Stimulated activated effector memory CD8-positive, alpha-beta T cell treated with anti-CD3 and anti-CD28 coated beads, Interleukin-12 subunit alpha, Interleukin-12 subunit beta, amount 100 ng/mL, for 72 hours (primary cell): ENCODE measurements around the gene C19orf47.
"Not testable (repeated sequence)": the region's sequence is repeated elsewhere in the genome, so short reads cannot be mapped to it uniquely, and the experiment has no call there.

ENCODE experiments used
- ATAC-seq: fragments of 150-1000 bp; cut with Tn5 transposase; 2 replicates; pipeline ENCODE4 v1.10.0; 2021
- DNase-seq, 2 donors: peaks; one replicate each; pipeline ENCODE4 v3.0.0; 2021 to 2022; ENCODE audit warnings: low spot score in 2 of 2
- H3K27ac Mint-ChIP-seq: one replicate; pipeline ENCODE4 v1.8.0; 2022; ENCODE audit warnings: mild to moderate bottlenecking, mixed read lengths
- H3K36me3 Mint-ChIP-seq: one replicate; pipeline ENCODE4 v1.8.0; 2022; ENCODE audit warnings: mild to moderate bottlenecking, mixed read lengths
- H3K4me1 Mint-ChIP-seq: one replicate; pipeline ENCODE4 v1.8.0; 2022; ENCODE audit warnings: mixed read lengths
- H3K4me3 Mint-ChIP-seq: one replicate; pipeline ENCODE4 v1.8.0; 2022; ENCODE audit warnings: mild to moderate bottlenecking, mixed read lengths
- H3K9me3 Mint-ChIP-seq: one replicate; pipeline ENCODE4 v1.8.0; 2022; ENCODE audit warnings: mixed read lengths

The C19orf47 gene

DNA sequence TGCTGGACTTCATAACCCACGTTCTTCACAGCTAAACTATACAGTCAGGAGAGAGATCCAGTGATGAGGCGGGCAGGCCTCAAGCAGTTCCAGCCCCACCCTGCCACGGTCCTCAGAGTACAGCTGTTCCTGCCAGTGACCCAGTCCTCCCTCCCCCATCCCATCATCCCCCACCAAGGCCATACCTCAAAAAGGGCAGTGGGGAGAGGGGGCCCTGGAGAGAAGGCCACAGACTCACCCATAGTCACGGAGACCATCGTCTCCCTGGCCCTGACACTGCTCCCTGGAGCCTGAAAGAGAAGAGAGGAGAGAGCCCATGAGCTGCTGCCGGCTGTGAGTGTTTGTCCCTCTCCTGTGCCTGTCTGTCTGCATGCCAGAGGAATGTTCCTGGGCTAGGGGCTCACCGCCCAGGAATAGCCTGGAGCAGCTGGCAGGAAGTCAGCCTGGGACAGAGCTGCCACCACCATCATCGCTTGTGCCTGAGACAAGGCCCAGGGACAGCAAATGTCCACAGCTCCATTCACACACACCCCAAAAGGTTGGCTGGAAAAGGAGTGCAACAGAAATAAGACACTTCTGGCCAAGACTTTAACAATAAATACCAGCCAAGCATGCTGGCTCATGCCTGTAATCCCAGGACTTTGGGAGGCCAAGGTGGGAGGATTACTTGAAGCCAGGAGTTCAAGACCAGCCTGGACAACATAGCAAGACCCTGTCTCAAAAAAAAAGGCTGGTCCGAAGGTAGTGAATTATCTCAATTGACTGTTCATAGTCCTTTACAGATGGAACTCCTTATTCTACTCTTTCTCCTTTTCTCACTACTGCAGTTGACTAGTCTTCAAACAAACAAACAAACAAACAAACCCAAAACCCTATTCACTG lies 6.4 kb downstream of the C19orf47 start:
- DNase-seq = no peak
- Mint-ChIP-seq H3K27ac (peak overlapping the region; percentile 7), H3K4me1 (peaks cover 27% of the 10 kb centered on the region)

DNA sequence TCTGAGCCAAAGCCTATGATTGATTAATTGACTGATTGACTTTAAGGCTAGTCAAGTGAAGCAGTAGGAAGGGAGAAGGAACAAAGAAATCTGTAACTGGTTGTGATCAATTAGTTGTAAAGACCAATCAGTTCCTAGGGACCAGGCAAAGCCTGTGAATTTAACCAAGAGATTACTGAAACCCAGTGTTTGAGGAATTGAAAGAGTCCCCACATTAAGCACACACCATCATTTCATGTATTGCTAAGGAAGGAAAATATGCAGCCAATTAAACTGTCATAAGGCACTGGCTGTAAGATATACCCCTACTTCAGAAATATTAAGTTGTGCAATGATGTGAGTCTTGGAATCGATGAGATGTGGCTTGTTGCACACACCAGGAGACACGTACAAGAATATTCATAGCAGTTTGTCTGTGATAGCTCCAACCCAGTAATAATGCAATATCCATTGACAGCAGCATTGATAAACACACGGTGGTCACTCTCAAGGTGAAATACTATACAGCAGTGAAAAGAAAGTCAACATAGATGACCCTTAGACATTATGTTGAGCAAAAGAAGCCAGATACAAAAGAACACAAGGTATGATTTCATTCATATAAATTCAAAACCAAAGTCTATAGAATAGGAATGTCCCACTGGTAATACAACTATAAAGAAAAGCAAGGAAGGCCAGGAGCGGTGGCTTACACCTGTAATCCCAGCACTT lies 9.0 kb downstream of the C19orf47 start:
- no peak for ATAC-seq

More for the DNA sequence above, 6.4 kb downstream of the C19orf47 start:
- Mint-ChIP-seq H3K36me3 (peaks cover 29% of the 10 kb centered on the region), H3K4me3 (no peak overlapping the region), H3K9me3 (no peaks in the 10 kb centered on the region)
- no peak for ATAC-seq

DNA sequence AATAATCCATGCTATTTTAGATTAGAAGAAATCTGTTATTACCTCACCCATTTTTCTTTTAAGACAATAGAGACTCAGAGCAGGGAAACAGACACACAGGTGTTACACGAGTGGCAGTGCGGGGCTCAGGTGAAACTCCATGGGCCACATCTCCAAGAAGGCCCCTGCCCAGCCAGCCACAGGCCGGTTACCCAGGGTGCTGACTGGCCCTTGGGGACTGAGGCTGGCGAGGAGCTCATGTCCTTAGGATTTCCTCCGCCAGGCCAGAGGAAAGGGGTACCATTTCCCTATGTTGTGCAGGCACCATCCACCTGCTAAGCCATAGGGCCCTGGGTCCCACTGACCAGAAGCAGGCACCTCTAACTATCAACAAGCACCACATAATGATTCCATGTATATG lies 10.6 kb downstream of the C19orf47 start:
- DNase-seq = no peak
- no peak overlapping the region for H3K4me3 Mint-ChIP-seq
- no peak for ATAC-seq
- H3K9me3 Mint-ChIP-seq = no peaks in the 10 kb centered on the region
- peaks cover 67% of the 10 kb centered on the region for H3K36me3 Mint-ChIP-seq
- no peak overlapping the region for H3K27ac Mint-ChIP-seq
- H3K4me1 Mint-ChIP-seq = peaks cover 10% of the 10 kb centered on the region

More for the DNA sequence above, 9.0 kb downstream of the C19orf47 start:
- Mint-ChIP-seq H3K4me3 (no peak overlapping the region), H3K27ac (no peak overlapping the region), H3K36me3 (peaks cover 51% of the 10 kb centered on the region), H3K4me1 (peaks cover 17% of the 10 kb centered on the region), H3K9me3 (no peaks in the 10 kb centered on the region)
- DNase-seq = no peak

DNA sequence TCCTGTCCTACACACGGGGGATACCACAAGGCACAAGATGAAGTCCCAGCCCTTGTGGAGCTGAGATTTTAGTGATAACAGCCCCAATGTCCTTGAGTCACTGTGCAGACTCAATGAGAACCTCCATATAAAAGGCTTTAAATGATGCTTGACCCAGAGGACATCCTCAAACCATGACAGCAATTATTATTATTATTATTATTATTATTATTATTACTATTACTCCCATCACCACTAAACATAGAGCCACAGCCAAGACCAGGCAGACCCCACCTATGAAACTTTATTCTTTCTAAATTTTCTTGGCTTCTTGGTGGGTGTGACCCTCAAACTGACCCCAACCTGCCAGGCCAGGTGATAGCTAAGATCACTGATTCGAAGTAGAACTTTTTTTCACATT lies 11.1 kb downstream of the C19orf47 start:
- Mint-ChIP-seq H3K4me1 (peaks cover 5% of the 10 kb centered on the region), H3K36me3 (peaks cover 72% of the 10 kb centered on the region), H3K27ac (no peak overlapping the region), H3K4me3 (no peak overlapping the region), H3K9me3 (no peaks in the 10 kb centered on the region)
- ATAC-seq (no peak), DNase-seq (no peak)

DNA sequence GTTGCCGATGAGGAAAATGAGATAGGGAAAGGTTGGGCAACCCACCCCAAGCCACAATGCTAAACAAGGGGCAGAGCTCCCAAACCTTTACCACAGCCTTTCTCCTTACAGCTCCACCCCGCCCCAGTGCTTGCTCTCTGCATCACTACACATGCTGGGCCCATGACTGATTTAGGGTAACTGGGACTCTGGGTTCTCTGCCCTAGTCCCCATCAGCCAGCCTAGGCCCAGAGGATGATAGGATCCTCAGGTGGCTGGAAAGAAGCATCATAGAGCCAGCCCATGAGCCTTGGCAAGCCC lies 11.6 kb downstream of the C19orf47 start:
- H3K36me3 Mint-ChIP-seq = peaks cover 77% of the 10 kb centered on the region
- H3K27ac Mint-ChIP-seq = no peak overlapping the region
- no peaks in the 10 kb centered on the region for H3K9me3 Mint-ChIP-seq
- no peak overlapping the region for H3K4me3 Mint-ChIP-seq
- H3K4me1 Mint-ChIP-seq = peaks cover 2% of the 10 kb centered on the region
- no peak for ATAC-seq
- no peak for DNase-seq

DNA sequence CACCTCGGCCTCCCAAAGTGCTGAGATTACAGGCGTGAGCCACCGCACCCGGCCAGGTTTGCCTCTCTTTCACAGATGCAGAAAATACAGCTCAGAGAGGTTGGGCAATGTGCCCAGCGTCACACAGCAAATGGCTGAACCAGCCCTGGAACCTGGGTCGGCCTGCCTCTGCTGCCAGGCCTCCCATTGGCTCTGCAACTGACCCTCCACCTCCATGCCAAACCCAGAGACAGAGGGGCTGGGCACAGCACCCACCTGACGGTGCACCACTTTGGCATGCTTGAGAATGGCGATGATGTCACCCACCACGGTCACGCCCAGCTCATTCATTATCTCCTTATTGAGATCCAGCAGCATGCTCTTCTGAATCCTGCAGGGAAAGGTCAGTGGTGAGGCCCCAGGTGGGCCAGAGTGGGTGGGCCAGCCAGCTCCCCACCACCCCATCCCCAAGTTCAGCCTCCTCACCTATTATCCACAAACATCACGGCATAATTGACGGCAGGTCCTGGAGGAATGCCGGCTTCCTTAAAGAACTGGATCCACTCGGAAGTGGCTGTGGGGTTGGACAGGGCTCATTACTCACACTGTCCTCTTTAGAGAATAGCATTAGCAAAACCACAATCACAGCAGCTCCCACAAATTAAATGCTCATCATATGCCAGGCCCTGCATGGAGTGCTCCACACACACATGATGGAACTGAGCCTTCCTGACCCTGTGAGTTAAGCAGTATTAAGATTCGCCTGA lies 12.2 kb downstream of the C19orf47 start:
- no peaks in the 10 kb centered on the region for H3K4me1 Mint-ChIP-seq
- no peak for DNase-seq
- ATAC-seq = no peak
- H3K9me3 Mint-ChIP-seq = no peaks in the 10 kb centered on the region
- H3K27ac Mint-ChIP-seq = no peak overlapping the region
- H3K36me3 Mint-ChIP-seq = peaks cover 82% of the 10 kb centered on the region
- H3K4me3 Mint-ChIP-seq = no peak overlapping the region

DNA sequence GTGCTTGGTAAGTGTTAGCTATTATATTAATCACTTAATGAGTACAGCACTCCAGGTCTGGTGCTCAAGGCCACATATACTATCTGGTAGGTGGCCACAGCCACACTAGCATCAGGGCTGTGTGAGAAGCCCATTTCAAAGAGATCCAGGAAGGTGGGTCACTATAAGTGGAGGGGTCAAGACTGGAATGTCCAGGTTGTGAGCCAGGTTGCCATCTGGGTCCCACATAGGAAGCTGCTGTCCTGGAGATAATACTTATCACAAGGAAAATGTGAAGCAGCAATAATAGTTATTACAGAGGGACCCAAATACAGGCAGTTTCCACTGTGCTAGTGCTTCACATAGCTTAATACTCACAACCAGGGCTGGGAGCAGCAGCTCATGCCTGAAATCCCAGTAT lies 13.1 kb downstream of the C19orf47 start:
- DNase-seq (no peak), ATAC-seq (no peak)
- Mint-ChIP-seq H3K4me1 (no peaks in the 10 kb centered on the region), H3K4me3 (no peak overlapping the region), H3K9me3 (no peaks in the 10 kb centered on the region), H3K27ac (no peak overlapping the region), H3K36me3 (peaks cover 82% of the 10 kb centered on the region)

DNA sequence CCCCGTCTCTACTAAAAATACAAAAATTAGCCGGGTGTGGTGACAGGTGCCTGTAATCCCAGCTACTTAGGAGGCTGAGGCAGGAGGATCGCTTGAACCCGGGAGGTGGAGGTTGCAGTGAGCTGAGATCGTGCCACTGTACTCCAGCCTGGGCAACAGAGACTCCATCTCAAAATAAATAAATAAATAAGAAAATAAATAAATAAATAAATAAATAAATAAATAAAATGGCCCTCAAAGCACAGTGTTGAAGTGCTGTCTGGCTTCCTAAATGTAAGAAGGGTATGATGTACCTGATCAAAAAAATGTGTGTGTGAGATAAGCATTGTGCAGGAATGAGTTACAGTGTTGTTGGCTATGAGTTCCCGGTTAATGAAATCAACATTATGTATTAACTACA lies 15.1 kb downstream of the C19orf47 start:
- not testable (repeated sequence) for H3K9me3 Mint-ChIP-seq, ATAC-seq, H3K4me1 Mint-ChIP-seq, H3K4me3 Mint-ChIP-seq, H3K27ac Mint-ChIP-seq, DNase-seq
- peaks cover 83% of the 10 kb centered on the region for H3K36me3 Mint-ChIP-seq

DNA sequence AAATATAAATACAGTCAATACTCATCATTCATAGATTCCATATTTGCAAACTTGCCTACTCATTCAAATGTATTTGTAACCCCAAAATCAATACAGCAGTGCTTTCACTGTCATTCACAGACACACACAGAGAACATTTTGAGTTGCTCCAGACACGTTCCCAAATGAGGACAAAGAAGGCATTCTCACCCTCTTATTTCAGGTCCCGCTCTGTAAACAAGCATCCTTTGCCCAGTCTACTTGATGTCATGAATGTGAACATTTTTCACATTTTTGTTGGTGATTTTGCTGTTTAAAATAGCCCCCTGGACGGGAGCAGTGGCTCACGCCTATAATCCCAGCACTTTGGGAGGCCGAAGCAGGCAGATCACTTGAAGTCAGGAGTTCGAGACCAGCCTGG lies 15.5 kb downstream of the C19orf47 start:
- Mint-ChIP-seq H3K4me3 (no peak overlapping the region), H3K27ac (no peak overlapping the region), H3K9me3 (no peaks in the 10 kb centered on the region), H3K36me3 (peaks cover 87% of the 10 kb centered on the region), H3K4me1 (no peaks in the 10 kb centered on the region)
- ATAC-seq (no peak), DNase-seq (no peak)

DNA sequence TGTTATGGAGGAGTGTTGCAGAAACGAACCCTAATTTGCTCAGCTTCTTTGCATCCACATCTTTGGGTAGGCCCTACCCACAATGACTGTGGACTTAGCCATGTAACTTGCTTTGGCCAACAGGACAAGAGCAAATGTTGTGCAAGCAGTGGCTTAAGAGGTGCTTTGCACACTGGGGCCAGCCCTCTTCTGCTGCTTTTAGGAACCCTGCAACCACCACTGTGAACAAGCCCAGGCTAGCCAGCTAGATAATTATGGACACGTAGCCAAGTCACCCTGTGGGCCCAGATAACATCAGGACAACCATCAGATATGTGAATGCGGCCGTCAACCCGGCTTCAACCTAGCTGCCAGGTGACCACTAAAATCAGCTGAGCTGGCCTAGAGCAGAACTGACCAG lies 17.1 kb downstream of the C19orf47 start:
- H3K27ac Mint-ChIP-seq = no peak overlapping the region
- H3K9me3 Mint-ChIP-seq = no peaks in the 10 kb centered on the region
- H3K36me3 Mint-ChIP-seq = peaks cover 100% of the 10 kb centered on the region
- ATAC-seq (no peak), DNase-seq (no peak)
- no peaks in the 10 kb centered on the region for H3K4me1 Mint-ChIP-seq
- H3K4me3 Mint-ChIP-seq = no peak overlapping the region

DNA sequence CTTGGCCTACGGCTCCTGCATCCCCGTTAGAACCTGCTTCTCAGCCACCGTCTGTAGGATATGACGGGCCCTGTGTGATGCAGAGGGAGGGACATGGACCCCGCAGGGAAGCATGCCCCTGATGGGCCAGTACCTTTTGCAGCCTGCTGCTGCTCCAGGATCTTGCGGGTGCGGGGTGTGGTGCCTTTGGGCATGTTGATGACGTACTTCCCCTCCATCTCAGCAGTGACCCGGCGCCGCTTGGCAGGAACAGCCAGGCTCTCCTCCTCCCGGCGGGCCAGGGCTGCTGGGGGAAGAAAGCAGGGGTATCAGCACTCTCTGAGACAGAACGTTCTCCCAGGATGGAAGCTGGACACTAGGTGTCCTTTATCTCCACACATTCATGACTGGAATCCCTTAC lies 22.0 kb downstream of the C19orf47 start:
- Mint-ChIP-seq H3K9me3 (no peaks in the 10 kb centered on the region), H3K4me1 (no peaks in the 10 kb centered on the region), H3K27ac (no peak overlapping the region), H3K36me3 (peaks cover 90% of the 10 kb centered on the region), H3K4me3 (no peak overlapping the region)
- DNase-seq (no peak), ATAC-seq (no peak)

DNA sequence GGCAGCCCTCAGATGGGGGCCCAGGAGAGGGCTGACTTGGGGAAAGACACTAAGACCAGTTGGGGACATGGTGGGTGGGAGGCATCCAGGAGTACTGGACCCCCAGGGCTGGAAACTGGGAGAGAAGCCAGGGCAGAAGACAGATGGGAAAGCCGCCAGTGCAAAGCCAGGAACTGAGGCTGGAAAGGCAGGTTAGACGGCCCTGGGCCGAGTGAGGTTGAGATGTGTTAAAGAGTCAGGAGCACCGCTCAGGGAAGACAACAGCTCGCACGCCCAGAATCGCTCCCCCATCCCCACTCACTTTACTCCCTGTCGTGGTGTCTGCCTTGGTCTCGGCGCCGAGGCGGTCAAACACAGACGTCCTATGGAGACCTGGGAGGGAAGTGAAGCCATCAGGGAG lies 24.5 kb downstream of the C19orf47 start:
- Mint-ChIP-seq H3K9me3 (no peaks in the 10 kb centered on the region), H3K36me3 (peaks cover 82% of the 10 kb centered on the region)
- ATAC-seq = no peak

DNA sequence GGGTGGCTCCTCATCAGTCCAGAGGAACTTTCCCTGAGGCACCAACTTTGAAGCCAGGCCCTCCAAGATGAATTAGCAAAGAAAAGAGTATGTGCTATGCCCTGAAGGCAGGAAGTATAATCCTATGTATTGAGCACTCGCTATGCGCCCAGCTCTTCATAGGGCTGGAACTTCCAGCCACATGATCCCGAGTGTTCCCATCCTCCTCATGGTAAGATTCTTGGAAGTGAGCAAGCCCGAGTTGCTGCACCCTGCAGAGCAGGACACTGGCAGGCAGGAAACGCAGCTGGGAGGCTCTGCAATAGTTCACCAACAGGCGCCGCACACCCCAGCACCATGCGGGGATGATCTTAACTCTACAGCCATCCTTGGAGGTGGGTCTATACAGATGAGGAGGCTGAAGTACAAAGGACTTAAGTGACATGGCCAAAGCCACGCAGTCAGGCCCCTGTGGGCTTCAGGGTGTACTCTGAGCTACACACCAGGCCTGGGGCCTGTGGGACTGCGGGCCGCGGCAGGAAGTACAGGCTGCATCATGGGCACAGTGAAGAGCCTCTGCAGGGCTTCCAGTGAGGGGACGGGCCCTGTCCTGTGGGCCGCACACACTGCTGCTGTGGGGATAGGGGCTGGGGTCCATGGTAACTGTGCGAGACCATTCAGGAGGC lies 25.1 kb downstream of the C19orf47 start:
- Mint-ChIP-seq H3K36me3 (peaks cover 75% of the 10 kb centered on the region), H3K27ac (no peak overlapping the region), H3K4me3 (no peak overlapping the region), H3K4me1 (peaks cover 10% of the 10 kb centered on the region), H3K9me3 (no peaks in the 10 kb centered on the region)
- ATAC-seq = peak; percentile 23
- DNase-seq = no peak

More for the DNA sequence above, 24.5 kb downstream of the C19orf47 start:
- no peak for DNase-seq
- H3K4me1 Mint-ChIP-seq = peaks cover 10% of the 10 kb centered on the region
- H3K4me3 Mint-ChIP-seq = no peak overlapping the region
- no peak overlapping the region for H3K27ac Mint-ChIP-seq

DNA sequence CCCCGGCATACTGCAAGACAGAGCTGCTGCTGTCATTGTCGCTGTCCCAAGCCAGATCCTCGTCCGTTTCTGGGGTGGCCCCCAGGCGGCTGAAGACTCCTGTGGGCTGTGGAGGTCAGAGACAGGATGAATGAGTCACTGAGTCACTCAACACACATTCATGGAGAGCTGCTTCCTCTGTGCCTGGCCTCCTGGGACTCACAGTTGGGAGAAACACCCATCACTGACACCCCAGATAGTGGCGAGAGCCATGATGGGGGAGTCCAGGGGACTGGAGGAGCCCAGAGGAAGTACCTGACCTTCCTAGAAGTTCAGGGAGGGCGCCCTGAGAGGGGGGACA lies 26.0 kb downstream of the C19orf47 start:
- no peak overlapping the region for H3K27ac Mint-ChIP-seq
- peaks cover 10% of the 10 kb centered on the region for H3K4me1 Mint-ChIP-seq
- ATAC-seq (no peak), DNase-seq (no peak)
- peaks cover 73% of the 10 kb centered on the region for H3K36me3 Mint-ChIP-seq
- H3K4me3 Mint-ChIP-seq = no peak overlapping the region
- H3K9me3 Mint-ChIP-seq = no peaks in the 10 kb centered on the region

DNA sequence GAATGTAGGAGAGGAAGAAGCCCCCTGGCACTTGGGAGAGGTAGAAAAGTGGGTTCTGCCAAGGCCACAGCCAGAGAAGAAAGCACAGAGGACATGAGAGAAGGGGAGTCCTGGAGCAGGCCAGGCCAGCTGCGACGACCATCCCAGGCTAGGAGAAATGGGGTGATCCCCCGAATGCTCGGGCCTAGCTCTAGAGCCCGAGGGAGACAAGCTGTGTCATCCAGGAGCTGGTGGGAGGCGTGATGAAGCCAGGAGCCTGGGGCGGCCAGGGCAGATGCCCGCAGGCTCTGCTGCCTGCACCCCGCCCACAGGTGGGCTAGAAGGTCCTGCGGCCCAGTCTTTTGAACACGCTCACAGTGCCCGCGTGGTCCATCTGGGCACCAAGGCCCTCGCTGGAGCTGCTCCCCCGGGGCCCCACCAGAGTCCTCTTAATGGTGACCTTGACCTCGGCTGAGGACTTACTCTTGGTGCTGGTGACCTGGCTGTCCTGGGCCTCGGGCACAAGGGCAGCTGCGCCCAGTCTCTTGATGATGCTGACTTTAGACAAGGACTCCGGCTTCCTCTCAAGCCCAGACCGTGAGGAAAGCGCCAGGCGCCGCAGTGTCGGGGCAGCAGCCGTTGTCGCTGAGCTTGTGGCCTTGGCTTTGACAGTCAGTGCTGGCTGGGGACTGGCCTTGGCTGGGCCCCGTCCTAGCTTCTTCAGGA lies 26.5 kb downstream of the C19orf47 start:
- H3K9me3 Mint-ChIP-seq = no peaks in the 10 kb centered on the region
- H3K27ac Mint-ChIP-seq = peak overlapping the region; percentile 72
- ATAC-seq (no peak), DNase-seq (no peak)
- H3K4me1 Mint-ChIP-seq = peaks cover 10% of the 10 kb centered on the region
- H3K4me3 Mint-ChIP-seq = no peak overlapping the region
- H3K36me3 Mint-ChIP-seq = peaks cover 70% of the 10 kb centered on the region
